GM13977 (cell line): ENCODE results near the gene KAZN.

Experiments used
- DNase-seq: peaks from one replicate; pipeline ENCODE4 v3.0.0; 2012; ENCODE audit warnings: low spot score
- in situ Hi-C: fragments of 300-500 bp; cut with MboI; formaldehyde crosslinking; loops from one replicate; pipeline ENCODE4 v1.12.0; 2022; ENCODE audit warnings: low sequenced_read_pairs, low pct_unique_long_range_greater_than_20kb, mixed read lengths, inconsistent platforms; ENCODE audit not compliant: unreplicated experiment
- TF ChIP-seq, protein P1 (sequence below): IDR thresholded peaks from 2 replicates; pipeline ENCODE4 v1.5.1; 2012; ENCODE audit warnings: mild to moderate bottlenecking, control low read depth; ENCODE audit not compliant: insufficient read depth; ENCODE audit errors: extremely low read depth, missing control alignments

The KAZN gene

DNA sequence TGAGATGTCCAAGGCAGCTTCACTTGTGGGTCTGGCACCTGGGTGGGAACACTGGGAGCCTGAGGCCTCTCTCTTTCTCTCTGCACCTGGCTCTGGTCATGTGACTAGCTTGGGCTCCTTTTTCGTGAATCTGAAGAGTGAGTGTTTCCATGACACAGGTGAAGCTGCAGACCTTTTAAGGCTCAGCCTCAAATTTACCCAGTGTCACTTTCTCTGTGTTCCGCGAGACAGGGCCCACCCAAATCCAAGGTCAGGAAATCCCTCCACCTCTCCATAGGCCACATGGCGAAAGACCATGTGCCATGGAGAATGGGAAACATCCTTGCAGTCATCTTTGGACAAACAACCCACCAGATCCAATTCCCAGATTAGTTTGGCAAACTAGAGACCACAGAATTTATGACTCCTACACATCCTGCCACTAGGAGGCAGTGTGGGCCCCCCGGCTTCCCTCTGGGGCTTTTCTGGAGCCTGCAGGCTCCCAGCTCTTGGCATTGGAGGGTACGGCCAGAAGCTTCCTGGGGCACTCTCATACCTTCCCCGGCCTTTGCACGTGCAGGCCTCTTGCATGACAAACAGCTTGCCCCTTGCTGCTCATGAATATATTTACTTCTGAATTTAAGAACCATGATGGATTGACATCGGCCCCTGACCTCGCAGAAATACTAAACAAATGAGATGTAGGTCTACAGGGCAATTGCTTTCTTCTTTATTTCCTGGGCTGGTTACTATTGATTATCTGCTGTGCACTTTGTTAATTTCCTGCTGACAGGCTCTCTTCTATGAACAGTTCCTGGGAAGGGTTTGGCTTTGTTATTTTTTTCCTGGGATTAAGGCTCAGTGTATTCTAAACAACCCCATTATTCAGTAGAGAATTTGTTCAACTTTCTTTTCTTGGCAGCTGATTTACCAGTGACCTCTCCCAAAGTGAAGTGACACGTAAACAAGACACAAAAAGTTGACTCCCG is 180.7 kb downstream of the KAZN start:
- in situ Hi-C loops = no loop called here
- TF ChIP-seq, protein P1, sequence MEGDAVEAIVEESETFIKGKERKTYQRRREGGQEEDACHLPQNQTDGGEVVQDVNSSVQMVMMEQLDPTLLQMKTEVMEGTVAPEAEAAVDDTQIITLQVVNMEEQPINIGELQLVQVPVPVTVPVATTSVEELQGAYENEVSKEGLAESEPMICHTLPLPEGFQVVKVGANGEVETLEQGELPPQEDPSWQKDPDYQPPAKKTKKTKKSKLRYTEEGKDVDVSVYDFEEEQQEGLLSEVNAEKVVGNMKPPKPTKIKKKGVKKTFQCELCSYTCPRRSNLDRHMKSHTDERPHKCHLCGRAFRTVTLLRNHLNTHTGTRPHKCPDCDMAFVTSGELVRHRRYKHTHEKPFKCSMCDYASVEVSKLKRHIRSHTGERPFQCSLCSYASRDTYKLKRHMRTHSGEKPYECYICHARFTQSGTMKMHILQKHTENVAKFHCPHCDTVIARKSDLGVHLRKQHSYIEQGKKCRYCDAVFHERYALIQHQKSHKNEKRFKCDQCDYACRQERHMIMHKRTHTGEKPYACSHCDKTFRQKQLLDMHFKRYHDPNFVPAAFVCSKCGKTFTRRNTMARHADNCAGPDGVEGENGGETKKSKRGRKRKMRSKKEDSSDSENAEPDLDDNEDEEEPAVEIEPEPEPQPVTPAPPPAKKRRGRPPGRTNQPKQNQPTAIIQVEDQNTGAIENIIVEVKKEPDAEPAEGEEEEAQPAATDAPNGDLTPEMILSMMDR = peak; percentile 63
- peak; percentile 48 for DNase-seq

DNA sequence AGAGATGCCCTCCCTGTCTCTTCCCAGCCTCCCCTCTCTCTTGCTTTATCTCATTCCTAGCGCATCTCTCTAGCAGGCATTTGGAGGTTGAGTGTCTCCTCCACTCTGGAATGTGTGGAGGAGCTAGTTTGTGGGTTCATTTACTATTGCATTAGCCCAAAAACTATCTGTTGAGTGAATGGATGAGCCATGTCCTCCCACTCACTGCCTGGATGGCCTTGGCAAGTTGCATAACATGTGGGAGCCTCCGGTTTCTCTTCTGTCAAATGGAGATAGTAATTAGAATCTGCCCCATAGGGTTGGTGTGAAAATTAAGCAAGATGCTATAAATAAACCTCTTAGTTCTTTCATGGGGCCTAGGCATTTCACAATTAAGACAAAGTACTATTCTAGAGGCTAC is 181.8 kb downstream of the KAZN start:
- DNase-seq = no peak
- in situ Hi-C loops = no loop called here
- TF ChIP-seq, protein P1 = no peak

DNA sequence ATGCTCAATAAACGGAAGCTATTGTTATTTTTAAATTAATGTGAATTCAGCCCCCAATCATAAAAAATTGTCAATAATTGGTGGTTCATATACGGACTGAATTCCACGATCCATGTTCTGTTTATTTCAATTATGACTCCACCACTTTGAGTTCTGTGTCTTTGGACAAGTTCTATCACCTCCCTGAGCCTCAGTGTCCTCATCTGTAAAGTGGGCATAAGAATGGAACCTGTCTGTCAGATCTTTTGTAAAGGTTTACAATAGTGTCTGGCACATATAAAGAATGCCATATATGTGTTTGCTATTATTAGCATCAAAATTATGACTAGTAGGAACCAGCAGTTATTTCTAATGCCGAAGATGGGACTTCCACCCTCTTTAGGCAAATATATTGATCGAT is 183.3 kb downstream of the KAZN start:
- TF ChIP-seq, protein P1 = no peak
- no peak for DNase-seq
- in situ Hi-C loops = no loop called here

DNA sequence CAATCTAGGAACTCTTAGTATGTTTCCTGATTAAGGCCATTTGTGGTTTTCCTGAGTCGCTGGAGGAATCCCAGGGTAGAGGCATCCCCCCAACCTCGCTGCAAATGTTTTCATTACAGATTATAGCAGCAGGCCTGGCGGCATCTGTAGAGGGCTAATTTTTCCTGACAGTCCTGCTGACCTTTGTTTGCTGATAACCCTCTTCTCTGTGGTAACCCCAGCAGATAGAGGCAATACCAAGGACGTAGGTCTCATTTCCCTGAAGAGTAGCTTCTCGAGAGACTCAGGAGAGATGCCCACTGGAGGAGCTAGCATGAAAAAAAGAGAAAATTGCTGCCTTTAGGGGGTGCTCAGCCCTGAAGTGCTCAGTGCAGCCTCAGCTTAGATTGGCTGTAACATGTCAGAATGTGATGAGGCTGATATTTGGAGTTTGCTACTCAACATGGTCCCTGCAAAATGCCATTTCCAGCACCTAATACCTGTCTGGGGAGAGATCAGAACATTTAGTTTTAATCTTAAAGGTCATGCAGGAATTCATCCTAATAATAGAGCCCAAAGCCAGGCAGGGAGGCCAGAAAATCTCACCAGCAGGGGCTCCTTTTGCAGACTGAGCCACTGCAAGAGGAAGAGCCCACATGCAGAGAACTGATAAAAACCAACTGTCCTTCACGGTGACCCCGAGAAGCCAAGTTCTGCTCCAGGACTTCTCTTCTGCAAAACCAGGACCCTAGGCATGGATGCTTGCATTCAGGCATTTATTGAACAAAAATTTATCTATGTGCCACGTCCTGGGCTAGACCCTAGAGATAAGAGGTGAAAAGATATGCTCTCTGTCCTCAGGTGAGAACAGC is 184.5 kb downstream of the KAZN start:
- DNase-seq = no peak
- in situ Hi-C loops = no loop called here
- TF ChIP-seq, protein P1 = no peak

DNA sequence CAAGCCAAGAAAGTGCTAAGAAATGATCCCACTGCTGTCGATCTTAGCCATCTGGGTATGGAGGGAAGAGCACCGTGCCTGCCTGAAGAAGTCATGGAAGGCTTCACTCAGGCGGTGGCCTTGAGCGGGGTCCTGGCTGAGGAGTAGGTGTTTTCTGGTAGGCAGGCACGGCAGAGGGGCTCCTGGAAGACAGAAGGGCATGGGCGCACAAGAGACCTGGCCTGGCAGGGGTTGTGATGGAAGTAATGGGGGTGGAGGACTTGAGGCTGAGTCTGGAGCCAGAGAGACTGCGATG is 185.1 kb downstream of the KAZN start:
- DNase-seq = no peak
- in situ Hi-C loops = no loop called here
- TF ChIP-seq, protein P1 = no peak

DNA sequence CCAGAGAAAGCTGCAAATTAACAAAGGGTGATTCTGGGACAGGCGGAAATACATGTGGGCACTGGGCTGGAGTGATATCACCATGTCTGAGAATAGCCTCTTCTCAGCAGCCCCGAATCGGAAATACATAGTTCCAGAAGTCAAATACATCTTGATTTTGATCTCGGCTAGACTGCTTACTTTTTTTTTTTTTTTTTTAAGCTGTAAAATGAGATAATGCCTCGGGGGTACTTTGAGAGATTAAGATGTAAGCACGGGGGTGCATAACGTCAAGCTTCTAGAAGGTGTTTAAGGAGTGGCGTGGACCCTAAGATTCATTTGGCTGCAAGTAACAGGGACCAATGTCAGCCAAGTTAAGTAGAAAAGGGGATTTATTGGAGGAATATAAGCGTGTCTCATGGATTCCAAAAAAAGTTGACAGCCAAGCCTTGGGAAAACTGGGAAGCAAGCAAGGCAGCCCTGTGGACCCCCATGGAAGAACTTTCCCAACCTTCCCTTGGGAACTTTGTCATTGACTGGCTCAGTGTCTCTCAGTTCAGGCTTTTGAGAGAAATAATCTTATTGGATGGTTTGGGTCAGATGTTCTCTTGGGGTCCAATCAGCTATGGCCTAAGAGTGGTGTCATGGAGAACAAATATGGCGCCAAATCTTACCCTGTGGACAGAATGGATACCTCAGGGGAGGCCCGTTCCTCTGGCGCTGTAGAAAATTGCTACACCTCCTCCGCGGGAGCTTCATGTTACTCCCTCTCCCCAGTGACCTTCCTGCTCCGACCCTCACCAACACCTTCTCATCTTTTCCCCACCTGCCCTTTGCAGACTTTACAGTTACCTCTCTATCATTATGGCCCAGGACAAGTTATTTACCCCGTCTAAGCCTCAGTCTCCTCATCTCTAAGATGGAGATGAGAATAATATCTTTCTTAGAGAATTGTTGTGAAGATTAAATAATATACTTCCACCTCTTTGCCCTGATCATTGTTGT is 186.6 kb downstream of the KAZN start:
- TF ChIP-seq, protein P1 = no peak
- DNase-seq = no peak
- in situ Hi-C loops = no loop called here
